PC-9 (cell line): ENCODE results near the gene ALCAM. TPM values are rescaled to one million over a fixed set of nuclear protein-coding genes. Genes with fewer than 3 reads are reported as not detected.

Source experiments
- BruUV-seq: library from RNA; stranded (reverse); fragments of 400-500 nt; replicated peaks from 2 replicates; lab custom pipeline; 2021; lab: Mats Ljungman, UMichigan
- CTCF ChIA-PET: fragments of 300-600 bp; sonication (Branson Sonifier 250); formaldehyde crosslinking; loops from one replicate; lab custom pipeline; 2022; ENCODE audit warnings: antibody characterized with exemption; lab: Charles Lee
- POLR2A ChIA-PET: fragments of 300-600 bp; sonication (Branson Sonifier 250); formaldehyde crosslinking; loops from one replicate; lab custom pipeline; 2022; ENCODE audit warnings: antibody characterized with exemption; ENCODE audit not compliant: unreplicated experiment; lab: Charles Lee
- DNase-seq, 2 experiments: peaks; one replicate each; pipeline versions ENCODE4 v3.0.0 to v3.0.0-alpha.2; 2015 to 2022; ENCODE audit warnings: mixed read lengths in 1 of 2
- H2AFZ ChIP-seq: fragments of 200-600 bp; sonication (generic); 2 replicates; pipeline ENCODE4 v1.8.1; 2017; ENCODE audit warnings: antibody characterized with exemption
- H3F3A ChIP-seq: fragments of 200-600 bp; sonication (generic); 2 replicates; pipeline ENCODE4 v1.8.1; 2017; ENCODE audit warnings: antibody characterized with exemption, mild to moderate bottlenecking, low read depth; ENCODE audit not compliant: insufficient read depth
- H3K27ac ChIP-seq: fragments of 200-600 bp; sonication (generic); 2 replicates; pipeline ENCODE4 v1.6.1; 2016; ENCODE audit warnings: mixed run types
- H3K27me3 ChIP-seq: fragments of 200-600 bp; sonication (generic); 2 replicates; pipeline ENCODE4 v1.6.1; 2016; ENCODE audit warnings: low read depth, mixed run types; ENCODE audit not compliant: insufficient read depth
- H3K36me3 ChIP-seq: fragments of 200-600 bp; sonication (generic); 2 replicates; pipeline ENCODE4 v1.6.1; 2016; ENCODE audit warnings: low read depth, mixed run types
- H3K4me1 ChIP-seq: fragments of 200-600 bp; sonication (generic); replicated peaks from 2 replicates; pipeline ENCODE4 v1.6.1; 2016; ENCODE audit warnings: mixed run types; ENCODE audit not compliant: insufficient read depth
- H3K4me2 ChIP-seq: fragments of 200-600 bp; sonication (generic); 2 replicates; pipeline ENCODE4 v1.6.1; 2017; ENCODE audit warnings: mixed run types
- H3K4me3 ChIP-seq: fragments of 200-600 bp; sonication (generic); 2 replicates; pipeline ENCODE4 v1.6.1; 2016; ENCODE audit warnings: mixed run types
- H3K79me2 ChIP-seq: fragments of 200-600 bp; sonication (generic); 2 replicates; pipeline ENCODE4 v1.6.1; 2017; ENCODE audit warnings: low read depth, mixed run types
- H3K9me2 ChIP-seq: fragments of 200-600 bp; sonication (generic); 2 replicates; pipeline ENCODE4 v1.8.1; 2017; ENCODE audit warnings: mild to moderate bottlenecking; ENCODE audit not compliant: insufficient read depth
- H3K9me3 ChIP-seq: fragments of 200-600 bp; sonication (generic); 2 replicates; pipeline ENCODE4 v1.8.1; 2016; ENCODE audit warnings: low read depth; ENCODE audit not compliant: insufficient read depth
- H4K20me1 ChIP-seq: fragments of 200-600 bp; sonication (generic); 2 replicates; pipeline ENCODE4 v1.8.1; 2017; ENCODE audit not compliant: insufficient read depth
- EZH2 ChIP-seq: fragments of 200-600 bp; sonication (generic); IDR thresholded peaks from 2 replicates; pipeline ENCODE4 v1.8.0; 2017; ENCODE audit warnings: antibody characterized with exemption, low read depth
- intact Hi-C: fragments of 100-400 bp; cut with micrococcal nuclease; formaldehyde crosslinking; loops from one replicate; pipeline ENCODE4 v1.10.0; 2022; ENCODE audit not compliant: unreplicated experiment
- total RNA-seq: library from RNA; stranded (reverse); gene quantifications from 2 replicates; pipeline ENCODE4 v1.2.3, GENCODE V29; 2021
- TF ChIP-seq, protein P1 (sequence below): fragments of 200-600 bp; sonication (generic); conservative IDR thresholded peaks from 2 replicates; pipeline ENCODE4 v1.6.1; 2017; ENCODE audit warnings: mixed run types, antibody characterized with exemption, mild to moderate bottlenecking, moderate library complexity

The ALCAM gene
- total RNA-seq, 1 experiment from 2014 or later: 132 TPM

DNA sequence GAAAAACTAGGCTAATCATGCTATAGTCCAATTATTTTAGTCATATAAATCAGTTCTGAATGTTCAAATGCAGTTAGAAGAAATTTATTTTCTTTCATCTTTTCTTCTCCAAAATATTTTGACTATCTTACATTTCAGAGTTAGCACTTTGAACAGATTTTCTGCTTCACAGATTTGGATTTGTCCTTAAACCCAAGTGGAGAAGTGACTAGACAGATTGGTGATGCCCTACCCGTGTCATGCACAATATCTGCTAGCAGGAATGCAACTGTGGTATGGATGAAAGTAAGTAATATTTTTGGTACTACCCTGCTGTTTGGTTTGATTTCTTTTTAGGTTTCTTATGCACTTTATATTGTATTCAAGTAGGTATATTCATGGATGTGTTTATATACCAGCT, 178.3 kb downstream of the ALCAM start:
- Histone ChIP-seq H3K9me2 (no peaks in the 10 kb centered on the region), H2AFZ (no peak overlapping the region), H3K4me3 (no peak overlapping the region), H3K36me3 (0 out of 2 replicates have a peak, but pooled peaks cover 3% of the 10 kb centered on the region), H3K79me2 (no peaks in the 10 kb centered on the region), H3K9me3 (no peaks in the 10 kb centered on the region), H3K4me1 (no peaks in the 10 kb centered on the region), H3K27me3 (no peaks in the 10 kb centered on the region), H3K27ac (no peak overlapping the region), H4K20me1 (no peaks in the 10 kb centered on the region), H3F3A (no peaks in the 10 kb centered on the region), H3K4me2 (no peak overlapping the region)
- ChIA-PET CTCF (no interaction called here), POLR2A (no interaction called here)
- BruUV-seq: no TSS peak
- intact Hi-C loops: no loop called here
- TF ChIP-seq, protein P1, sequence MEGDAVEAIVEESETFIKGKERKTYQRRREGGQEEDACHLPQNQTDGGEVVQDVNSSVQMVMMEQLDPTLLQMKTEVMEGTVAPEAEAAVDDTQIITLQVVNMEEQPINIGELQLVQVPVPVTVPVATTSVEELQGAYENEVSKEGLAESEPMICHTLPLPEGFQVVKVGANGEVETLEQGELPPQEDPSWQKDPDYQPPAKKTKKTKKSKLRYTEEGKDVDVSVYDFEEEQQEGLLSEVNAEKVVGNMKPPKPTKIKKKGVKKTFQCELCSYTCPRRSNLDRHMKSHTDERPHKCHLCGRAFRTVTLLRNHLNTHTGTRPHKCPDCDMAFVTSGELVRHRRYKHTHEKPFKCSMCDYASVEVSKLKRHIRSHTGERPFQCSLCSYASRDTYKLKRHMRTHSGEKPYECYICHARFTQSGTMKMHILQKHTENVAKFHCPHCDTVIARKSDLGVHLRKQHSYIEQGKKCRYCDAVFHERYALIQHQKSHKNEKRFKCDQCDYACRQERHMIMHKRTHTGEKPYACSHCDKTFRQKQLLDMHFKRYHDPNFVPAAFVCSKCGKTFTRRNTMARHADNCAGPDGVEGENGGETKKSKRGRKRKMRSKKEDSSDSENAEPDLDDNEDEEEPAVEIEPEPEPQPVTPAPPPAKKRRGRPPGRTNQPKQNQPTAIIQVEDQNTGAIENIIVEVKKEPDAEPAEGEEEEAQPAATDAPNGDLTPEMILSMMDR: no peak
- TF ChIP-seq EZH2: no peak
- no peak for DNase-seq

DNA sequence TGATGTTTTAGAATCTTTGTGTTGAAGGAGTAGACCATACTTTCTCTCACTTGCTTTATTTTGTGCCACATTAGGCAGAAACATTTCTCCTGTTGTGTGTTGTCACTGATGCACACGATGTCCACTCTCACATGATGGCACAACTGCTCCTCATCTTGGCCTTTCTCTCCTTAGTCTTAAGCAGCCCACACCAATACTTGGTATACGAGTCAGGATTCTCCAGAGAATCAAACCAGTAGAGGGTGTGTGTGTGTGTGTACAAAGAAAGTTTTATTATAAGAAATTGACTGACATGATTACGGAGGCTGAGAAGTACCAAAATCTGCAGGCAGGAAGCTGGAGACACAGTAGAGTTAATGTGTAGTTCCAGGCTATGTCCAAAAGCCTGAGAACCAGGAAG, 187.1 kb downstream of the ALCAM start:
- no peaks in the 10 kb centered on the region for H3K79me2 ChIP-seq
- H3K4me1 ChIP-seq: no peaks in the 10 kb centered on the region
- H3K27me3 ChIP-seq: no peaks in the 10 kb centered on the region
- H3K36me3 ChIP-seq: peaks cover 14% of the 10 kb centered on the region; the same call in 1 of the 2 replicates
- no peaks in the 10 kb centered on the region for H3K9me3 ChIP-seq
- no peaks in the 10 kb centered on the region for H3K9me2 ChIP-seq
- ChIA-PET POLR2A (no interaction called here), CTCF (interaction anchor here (0.6 kb wide), 1 partner anchor 187 kb away, joined by 4 read pairs; the partner anchor contains the start of gene ALCAM)
- H3F3A ChIP-seq: no peaks in the 10 kb centered on the region
- no peak overlapping the region for H3K27ac ChIP-seq
- no peak overlapping the region for H2AFZ ChIP-seq
- no peak overlapping the region for H3K4me2 ChIP-seq
- no peak overlapping the region for H3K4me3 ChIP-seq
- DNase-seq: no peak
- H4K20me1 ChIP-seq: no peaks in the 10 kb centered on the region
- TF ChIP-seq, protein P1: no peak
- TF ChIP-seq EZH2: no peak
- BruUV-seq: no TSS peak
- intact Hi-C loops: loop anchor here (10.0 kb wide), 1 partner anchor 1051 kb away; no protein-coding TSS in a partner anchor

DNA sequence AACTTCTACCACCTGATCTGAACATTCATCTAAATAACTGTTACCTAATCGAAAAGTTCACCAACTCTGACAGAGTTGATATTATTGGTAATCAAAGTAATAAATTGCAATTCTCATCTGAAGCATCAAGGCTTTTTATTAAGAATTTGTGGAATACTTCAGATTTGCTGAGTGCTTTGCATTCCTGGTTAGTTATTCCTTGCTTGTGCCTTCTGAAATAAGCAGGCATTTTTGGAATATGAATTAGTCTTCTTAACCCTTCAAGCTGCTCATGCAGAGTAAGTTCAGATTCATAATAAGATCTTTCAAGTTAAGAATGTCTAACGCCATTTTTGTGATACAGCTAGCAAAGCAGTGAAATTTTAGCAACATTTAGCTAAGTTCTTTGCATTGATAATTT, 188.5 kb downstream of the ALCAM start:
- H3K27me3 ChIP-seq: no peaks in the 10 kb centered on the region
- H3K36me3 ChIP-seq: peaks cover 14% of the 10 kb centered on the region; the same call in 1 of the 2 replicates

More for the DNA sequence above, 188.5 kb downstream of the ALCAM start:
- H3K4me2 ChIP-seq: no peak overlapping the region
- H4K20me1 ChIP-seq: no peaks in the 10 kb centered on the region
- H3F3A ChIP-seq: no peaks in the 10 kb centered on the region
- ChIA-PET CTCF (no interaction called here), POLR2A (no interaction called here)
- no peaks in the 10 kb centered on the region for H3K4me1 ChIP-seq
- DNase-seq: no peak
- intact Hi-C loops: loop anchor here (10.0 kb wide), 1 partner anchor 1050 kb away; no protein-coding TSS in a partner anchor
- no peak for TF ChIP-seq EZH2
- TF ChIP-seq, protein P1: no peak
- H2AFZ ChIP-seq: no peak overlapping the region
- H3K79me2 ChIP-seq: no peaks in the 10 kb centered on the region
- H3K9me2 ChIP-seq: no peaks in the 10 kb centered on the region
- H3K4me3 ChIP-seq: no peak overlapping the region
- H3K27ac ChIP-seq: no peak overlapping the region
- no TSS peak for BruUV-seq
- no peaks in the 10 kb centered on the region for H3K9me3 ChIP-seq
